ENCODE measurements around the gene COL6A5.
"Not testable (repeated sequence)": the region's sequence is repeated elsewhere in the genome, so short reads cannot be mapped to it uniquely, and the experiment has no call there.

Gene COL6A5, protein sequence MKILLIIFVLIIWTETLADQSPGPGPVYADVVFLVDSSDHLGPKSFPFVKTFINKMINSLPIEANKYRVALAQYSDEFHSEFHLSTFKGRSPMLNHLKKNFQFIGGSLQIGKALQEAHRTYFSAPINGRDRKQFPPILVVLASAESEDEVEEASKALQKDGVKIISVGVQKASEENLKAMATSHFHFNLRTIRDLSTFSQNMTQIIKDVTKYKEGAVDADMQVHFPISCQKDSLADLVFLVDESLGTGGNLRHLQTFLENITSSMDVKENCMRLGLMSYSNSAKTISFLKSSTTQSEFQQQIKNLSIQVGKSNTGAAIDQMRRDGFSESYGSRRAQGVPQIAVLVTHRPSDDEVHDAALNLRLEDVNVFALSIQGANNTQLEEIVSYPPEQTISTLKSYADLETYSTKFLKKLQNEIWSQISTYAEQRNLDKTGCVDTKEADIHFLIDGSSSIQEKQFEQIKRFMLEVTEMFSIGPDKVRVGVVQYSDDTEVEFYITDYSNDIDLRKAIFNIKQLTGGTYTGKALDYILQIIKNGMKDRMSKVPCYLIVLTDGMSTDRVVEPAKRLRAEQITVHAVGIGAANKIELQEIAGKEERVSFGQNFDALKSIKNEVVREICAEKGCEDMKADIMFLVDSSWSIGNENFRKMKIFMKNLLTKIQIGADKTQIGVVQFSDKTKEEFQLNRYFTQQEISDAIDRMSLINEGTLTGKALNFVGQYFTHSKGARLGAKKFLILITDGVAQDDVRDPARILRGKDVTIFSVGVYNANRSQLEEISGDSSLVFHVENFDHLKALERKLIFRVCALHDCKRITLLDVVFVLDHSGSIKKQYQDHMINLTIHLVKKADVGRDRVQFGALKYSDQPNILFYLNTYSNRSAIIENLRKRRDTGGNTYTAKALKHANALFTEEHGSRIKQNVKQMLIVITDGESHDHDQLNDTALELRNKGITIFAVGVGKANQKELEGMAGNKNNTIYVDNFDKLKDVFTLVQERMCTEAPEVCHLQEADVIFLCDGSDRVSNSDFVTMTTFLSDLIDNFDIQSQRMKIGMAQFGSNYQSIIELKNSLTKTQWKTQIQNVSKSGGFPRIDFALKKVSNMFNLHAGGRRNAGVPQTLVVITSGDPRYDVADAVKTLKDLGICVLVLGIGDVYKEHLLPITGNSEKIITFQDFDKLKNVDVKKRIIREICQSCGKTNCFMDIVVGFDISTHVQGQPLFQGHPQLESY (N-terminal part only)

GRCh38 chr3:130345487-130346079, at the start of gene COL6A5:
COL6A5 (plus strand) TSS chr3:130345672; CDS start chr3:130373639, 27,967 bp downstream.
- no peak for DNase-seq

DNA sequence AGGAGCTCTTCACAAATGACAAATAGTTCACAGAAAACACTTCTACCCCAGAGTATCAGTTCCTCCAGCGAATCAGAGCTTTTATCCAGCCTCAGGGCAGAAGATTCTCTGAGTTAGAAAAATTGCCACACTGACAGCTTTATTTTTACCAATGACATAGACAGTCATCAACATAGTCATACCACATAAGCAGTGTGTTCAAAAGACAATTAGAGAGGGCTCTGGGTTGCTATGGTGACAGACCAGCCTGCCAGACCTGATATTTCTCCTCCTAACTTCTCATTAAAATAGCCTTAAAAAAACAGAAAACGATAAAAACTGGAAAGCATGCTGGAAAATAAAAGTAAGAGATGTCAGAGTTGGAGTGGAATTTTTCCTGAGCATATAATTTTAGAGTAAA, 45.9 kb upstream of the COL6A5 start:
- DNase-seq, result no peak

DNA sequence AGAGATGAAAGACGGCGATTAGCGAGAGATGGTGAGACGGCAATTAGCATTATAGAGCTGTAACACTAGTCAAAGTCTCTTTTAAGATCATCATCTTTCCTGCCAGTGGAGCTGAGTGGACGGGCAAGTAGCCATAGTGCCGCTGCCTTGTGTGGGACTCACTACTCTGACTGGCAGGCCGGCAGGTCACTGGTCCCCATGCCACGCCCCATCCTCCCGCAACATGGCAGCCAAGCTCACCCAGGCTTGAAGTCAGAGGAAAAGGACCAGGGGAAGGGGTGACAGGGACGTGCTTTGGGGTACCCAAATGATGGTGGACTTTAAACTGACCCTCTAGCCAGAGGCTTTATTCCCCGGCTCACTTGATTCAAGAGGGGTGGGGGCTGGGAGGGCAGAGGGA, 44.6 kb upstream of the COL6A5 start:
- no peak for DNase-seq

GRCh38 chr3:130310109-130310508, 35.4 kb upstream of the COL6A5 start:
- DNase-seq, result no peak

DNA sequence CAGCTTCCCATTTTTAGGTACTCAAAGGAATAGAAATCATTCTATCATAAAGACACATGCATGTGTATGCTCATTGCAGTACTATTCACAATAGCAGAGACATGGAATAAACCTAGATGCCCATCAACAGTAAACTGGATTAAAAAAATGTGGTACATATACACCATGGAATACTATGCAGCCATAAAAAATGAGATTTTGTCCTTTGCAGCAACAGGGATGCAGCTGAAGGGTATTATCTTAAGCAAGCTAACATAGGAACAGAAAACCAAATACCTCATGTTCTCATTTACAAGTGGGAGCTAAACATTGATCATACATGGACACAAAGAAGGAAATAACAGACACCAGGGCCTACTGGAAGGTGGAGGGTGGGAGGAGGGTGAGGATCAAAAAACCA, 33.1 kb upstream of the COL6A5 start:
- DNase-seq, result no peak

- no peak for DNase-seq
Measured at GRCh38 chr3:130316169-130316568, 29.3 kb upstream of the COL6A5 start.

DNA sequence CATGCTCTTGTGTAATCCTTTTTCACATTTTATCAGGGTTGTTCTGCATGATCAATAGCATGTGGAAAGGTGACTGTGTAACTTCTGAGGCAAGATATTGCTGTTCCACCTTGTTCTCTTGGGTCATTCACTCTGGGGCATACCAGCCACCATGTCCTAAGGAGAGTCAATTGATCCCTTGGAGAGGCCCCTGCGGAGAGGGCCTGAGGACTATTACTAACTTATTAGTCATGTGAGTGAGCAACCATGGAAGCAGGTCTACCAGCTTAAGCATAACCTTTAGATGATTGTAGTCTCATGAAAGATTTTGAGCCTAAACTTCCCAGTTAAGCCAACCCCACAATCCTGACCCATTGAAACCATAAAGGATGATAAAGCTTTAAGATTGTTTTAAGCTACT, 22.0 kb upstream of the COL6A5 start:
- no peak for DNase-seq

GRCh38 chr3:130340766-130341165, 4.7 kb upstream of the COL6A5 start:
- DNase-seq, result no peak

- no peak for DNase-seq
Measured at GRCh38 chr3:130341388-130341787, 4.1 kb upstream of the COL6A5 start.

GRCh38 chr3:130341882-130342281, 3.6 kb upstream of the COL6A5 start:
- DNase-seq, result no peak

GRCh38 chr3:130342821-130343661, 2.4 kb upstream of the COL6A5 start:
- no peak for DNase-seq

GRCh38 chr3:130348258-130348657, 2.8 kb downstream of the COL6A5 start:
- not testable (repeated sequence) for DNase-seq

DNA sequence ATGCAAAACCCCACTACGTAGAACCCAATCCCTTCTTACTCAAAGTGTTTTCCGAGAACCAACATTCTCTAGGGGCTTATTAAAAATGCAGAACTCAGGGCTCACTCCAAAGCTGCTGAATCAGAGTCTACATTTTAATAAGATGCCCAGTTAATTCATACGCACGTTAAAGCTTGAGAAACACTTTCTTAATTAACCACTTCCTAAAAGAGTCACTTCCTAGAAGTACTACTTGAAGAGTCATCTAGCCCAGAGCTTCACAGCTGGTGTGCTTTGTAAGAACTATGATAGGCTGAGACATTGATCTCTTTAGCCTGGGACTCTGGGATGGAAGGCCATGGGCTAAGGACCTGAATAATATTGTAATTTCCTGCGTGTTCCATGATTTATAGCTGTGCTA, 9.0 kb downstream of the COL6A5 start:
- no peak for DNase-seq

DNA sequence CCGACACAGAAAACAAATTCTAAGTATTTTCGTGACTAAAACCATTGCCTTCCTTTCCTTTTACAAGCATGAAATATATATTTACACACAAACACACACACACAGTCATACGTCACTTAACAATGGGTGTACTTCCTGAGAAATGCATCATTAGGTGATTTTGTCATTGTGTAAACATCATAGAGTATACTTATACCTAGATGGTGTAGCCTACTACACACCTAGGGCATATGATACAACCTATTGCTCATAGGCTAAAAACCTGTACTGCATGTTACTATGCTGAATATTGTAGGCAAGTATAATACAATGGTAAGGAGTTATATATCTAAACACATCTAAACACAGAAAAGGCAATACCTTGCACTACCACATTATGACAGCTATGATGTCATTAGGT, 28.6 kb downstream of the COL6A5 start:
- no peak for DNase-seq

DNA sequence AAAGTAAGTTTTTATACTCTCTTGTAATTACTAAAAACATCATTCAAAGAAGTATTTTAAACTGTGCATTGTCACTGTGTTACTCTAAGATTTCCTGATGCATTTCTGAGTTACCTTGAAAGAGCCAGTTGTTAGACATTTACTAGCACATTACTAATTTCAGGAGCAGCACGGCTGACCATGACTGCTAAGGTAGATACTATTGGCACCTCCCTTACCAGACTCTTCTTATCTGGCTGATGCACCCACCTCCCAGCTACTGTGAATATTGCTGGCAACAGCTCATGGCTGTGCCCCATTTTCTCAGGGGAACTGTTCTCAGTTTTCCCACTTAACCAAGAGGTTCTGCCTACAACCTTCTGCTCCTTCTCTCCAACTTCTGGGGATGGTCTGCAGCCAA, 29.4 kb downstream of the COL6A5 start:
- DNase-seq, result no peak

DNA sequence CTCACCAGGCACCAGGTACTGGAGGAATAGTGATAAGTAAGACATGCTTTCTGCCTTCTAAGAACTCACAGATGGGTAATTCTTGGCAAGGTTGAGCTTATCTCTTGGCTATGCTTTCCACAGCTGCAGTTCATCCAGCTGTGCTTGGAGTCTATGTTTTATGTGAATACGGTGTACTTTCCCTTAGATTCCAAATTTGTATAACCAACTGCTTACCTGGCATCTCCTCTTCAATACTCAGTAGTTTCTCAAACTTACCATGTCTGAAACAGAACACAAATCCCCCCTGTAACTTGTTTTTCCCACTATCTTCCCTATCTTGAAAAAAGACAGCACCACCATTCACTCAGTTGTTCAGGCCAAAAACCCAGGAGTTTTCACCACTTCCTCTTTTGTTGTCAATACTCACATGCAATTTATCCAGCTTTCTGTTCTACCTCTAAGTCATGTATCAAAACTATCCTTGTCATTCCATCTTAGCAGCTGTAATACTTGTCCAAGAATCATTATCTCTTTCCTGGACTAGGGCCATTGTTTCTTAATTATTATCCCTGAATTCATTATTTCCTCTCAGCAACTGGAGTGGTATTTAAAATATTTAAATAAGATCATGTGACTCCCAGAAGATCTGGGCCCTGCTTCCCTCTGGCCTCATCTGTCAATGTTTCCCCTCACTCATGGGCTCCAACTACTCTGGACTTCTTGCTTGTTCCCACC, 32.6 kb downstream of the COL6A5 start:
- no peak for DNase-seq

GRCh38 chr3:130378677-130379191, 33.3 kb downstream of the COL6A5 start:
- no peak for DNase-seq

DNA sequence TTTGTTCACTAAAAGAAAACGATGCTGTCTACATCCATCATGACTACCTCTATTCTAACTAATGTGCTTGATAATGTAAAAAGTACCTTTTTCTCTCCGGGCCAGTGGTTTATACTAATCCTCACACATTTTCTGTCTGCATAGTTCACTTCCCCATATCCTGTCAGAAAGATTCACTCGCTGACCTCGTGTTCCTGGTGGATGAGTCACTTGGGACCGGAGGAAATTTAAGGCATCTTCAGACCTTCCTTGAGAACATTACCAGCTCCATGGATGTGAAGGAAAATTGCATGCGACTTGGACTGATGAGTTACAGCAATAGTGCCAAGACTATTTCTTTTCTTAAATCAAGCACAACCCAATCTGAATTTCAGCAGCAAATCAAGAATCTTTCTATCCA, 33.8 kb downstream of the COL6A5 start:
- DNase-seq, result no peak

DNA sequence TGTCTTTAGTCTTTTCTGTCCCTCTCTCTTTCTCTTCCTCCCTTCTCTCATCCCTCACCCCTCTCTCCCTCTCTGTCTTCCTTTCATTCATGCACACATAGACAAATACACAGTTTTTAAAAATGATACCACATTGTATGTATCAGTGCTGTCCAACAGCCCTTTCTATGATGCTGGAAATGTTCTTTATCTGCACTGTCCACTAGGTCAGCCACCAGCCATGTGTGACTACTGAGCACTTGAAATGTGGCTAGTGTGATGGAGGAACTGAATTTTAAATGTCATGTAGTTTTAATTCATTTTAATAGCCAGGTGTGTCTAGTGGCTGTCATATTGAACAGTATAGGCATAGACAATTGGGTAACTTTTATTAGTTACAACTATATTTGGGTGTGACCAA, 34.9 kb downstream of the COL6A5 start:
- DNase-seq, result no peak

DNA sequence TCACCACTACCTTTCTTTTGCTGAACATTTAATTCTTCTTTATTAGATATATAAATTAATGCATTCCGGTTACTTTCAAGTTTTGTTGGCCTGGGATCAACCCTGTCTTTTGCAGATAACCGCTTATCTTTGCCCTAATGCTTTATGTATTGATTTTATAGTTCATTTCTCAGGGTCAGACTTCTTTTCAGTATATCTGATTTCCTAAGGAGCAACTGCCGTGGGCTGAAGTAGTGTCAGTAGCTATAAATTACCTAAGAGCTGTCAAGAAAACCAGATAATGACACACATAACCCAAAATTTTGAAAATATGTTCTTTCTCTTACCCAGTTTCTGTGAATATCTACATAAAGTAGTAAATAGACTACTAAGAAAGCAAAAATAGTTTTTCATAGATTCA, 38.0 kb downstream of the COL6A5 start:
- DNase-seq, result no peak

GRCh38 chr3:130384476-130385025, 39.1 kb downstream of the COL6A5 start:
- DNase-seq, result no peak

All from RPMI8226 (cell line).